HG02763 (cell line): ENCODE measurements around the gene PTPDC1.

ENCODE experiments used
- ATAC-seq: cut with Tn5 transposase; IDR thresholded peaks from one replicate; pipeline ENCODE4 v1.9.1; 2021; ENCODE audit warnings: mild to moderate bottlenecking, moderate library complexity; ENCODE audit not compliant: unreplicated experiment

Gene PTPDC1

DNA sequence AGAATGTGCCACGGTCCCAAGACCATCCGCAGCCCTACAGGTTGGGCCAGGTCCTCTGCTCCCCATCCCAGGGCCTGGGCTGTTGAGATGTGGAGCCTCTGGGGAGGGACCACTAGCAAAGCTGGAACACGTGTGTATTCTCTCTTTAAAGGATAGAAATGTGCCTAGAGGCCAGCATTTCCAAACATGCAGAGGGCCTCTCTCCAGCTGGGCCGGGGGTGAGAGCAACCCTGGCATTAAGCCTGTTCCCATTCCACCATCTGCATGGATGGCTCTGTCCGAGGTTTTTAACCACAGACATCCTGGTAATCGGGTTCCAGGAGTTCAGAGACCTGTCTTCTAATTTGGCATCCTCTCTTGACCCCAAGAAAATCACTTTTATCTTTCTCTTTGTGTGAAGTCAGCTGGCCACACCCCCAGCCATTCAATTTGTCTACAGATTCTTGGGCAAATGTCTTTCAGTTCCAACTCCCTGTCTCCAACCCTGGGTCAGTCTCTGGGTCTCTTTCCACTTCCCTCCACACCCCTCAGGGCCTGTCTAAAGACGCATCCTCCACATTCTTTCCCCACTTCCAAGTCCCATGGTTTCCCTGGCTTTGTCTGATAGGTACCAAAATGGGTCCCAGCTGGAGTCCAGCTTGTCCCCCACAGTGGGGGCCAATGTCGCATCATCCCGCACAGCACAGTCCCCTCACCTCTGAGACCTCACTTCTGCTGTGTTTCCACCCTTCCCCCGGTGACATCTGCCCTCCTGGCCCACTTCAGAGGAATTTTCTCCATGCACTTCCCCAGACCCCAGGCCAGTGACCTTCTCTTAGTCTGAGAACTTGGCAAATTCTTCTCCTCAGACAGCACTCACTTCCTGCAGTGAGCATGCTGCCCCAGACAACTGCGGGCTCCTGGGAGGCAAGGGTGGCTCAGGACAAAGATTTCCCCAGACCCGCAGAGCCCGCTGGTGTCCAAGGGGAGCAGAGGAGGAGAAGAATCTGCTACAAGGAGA lies 56.8 kb downstream of the PTPDC1 start:
- no peak for ATAC-seq

DNA sequence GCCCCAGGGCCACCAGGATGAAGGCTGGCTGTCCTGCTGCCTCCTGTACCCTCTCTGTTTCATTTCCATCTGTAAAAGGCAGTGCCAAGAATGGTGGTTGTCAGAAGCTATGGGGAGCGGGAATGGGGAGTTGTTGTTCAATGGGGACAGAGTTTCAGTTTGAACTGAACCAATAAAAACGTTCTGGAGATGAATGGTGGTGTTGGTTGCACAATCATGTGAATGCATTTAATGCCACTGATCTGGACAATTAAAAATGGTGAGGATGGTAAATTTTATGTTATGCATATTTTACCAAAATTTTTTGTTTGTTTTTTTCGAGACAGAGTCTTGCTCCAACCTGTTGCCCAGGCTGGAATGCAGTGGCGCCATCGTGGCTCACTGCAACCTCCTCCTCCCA lies 58.1 kb downstream of the PTPDC1 start:
- ATAC-seq, result no peak

DNA sequence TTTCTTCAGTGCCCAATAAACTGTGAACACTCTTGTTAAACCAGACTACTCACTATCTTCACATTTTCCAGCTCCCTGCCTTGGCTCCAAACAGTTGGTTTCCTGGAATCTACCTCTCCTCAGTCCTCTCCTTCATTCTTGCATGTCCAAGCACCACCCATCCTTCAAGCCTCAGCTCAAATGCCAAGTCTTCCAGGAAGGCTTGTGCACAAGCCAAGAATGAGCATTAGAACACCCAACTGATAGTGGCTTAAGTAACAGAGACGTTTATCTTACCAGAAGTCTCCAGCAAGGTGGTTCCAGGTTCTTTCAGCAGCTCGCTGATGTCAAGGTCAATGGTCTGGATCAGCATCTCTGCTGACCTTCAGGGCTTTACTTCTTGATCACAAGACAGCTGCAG lies 60.1 kb downstream of the PTPDC1 start:
- no peak for ATAC-seq

DNA sequence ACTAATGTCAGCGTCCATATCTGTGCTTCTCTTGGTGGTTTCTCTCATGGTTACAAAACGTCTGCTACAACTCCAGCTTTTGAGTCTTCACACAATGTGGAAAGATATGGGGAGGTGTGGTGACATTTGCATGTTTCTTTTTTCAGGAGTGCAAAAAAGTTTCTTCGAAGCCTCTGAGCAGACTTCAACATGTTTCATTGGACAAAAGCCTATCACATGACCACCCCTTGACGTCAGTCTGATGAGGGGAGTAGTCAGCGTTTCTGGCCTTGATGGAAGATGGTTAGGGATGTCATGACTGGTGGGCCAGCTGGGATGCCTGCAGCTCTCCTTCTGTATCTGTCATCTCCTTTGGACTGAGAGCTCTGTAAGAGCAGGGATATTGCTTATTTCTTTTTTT lies 61.4 kb downstream of the PTPDC1 start:
- no peak for ATAC-seq

DNA sequence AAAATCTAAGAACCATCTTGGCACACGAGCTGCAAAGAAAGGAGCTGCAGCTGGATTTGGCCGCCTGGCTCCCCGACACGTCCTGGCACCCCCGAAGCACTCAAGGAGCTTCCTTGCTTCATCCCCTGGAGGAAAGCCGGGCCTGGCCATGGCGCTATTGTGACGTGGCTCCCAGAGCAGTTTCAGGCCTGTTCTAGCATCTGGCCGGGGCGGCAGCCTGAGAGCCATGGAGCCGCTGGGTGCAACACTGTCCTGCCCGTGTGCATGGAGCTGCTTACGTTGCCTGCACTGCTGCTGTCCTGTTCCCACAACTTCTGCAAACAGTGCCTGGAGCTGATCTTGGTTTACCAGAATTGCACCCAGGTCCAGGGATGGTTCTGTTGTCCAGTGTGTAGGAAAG lies 63.5 kb downstream of the PTPDC1 start:
- ATAC-seq, result no peak

DNA sequence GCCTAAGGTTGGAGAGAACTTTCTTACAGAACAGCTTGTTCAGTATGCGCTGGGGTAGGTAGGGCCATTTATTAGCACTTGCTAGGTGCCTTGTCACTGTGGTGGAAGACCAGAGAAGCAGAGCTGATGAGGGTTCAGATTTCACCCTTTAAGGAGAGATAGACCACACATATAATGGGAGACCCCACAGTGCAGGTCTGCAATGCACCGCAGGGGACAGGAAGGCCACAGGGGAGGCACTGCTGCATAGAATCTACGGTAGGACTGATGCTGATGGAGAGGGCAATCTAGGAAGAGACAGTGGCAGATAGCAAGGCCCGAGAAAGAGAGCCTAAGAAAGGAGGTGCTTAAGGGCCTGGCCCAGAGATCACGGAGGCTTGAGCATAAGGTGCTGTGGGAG lies 64.2 kb downstream of the PTPDC1 start:
- no peak for ATAC-seq

DNA sequence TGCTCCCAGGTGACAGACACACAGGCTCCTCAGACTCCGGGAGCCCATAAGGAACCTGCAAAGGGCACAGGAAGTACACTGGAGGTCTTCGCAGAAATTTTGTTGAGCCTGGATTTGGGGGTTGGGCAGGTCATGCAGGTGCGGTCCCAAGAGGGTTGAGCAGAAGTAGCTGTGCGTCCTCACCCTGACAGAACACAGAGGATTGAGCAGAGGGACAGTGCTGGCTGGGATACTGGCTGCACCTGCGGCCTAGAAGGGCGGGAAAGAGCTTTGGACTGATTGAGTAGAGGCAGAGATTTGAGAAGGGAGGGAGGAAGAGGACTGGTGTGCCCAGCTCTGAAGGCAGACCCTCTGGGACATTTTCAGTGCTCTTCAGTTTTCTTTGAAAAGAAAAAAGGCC lies 65.4 kb downstream of the PTPDC1 start:
- no peak for ATAC-seq

DNA sequence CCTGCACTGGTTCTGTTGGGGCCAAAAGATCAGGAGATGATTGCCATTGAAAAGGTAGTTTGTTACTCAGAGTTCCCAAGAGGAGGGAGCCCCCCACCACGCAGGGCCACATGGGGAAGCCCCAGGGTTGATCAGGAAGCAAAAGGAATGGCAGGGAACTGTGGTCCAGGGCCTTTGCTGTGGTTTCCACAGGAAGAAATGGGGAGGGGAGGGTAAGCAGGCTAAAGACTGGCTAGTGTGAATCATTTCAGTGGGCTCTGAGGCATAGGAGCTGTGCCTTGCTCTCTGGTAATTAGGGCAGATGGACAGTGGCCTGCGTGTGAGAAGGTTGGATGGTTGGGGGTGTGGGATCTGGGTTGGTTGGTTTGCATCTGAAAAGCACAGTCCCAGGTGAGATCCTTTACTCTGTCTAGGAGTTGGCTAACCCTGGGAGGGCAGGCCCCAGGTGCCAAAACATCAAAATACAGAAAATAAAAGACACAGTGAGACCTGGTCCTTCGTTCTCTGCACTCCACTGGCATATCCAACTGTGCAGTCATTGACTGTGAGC lies 66.1 kb downstream of the PTPDC1 start:
- ATAC-seq, result no peak

DNA sequence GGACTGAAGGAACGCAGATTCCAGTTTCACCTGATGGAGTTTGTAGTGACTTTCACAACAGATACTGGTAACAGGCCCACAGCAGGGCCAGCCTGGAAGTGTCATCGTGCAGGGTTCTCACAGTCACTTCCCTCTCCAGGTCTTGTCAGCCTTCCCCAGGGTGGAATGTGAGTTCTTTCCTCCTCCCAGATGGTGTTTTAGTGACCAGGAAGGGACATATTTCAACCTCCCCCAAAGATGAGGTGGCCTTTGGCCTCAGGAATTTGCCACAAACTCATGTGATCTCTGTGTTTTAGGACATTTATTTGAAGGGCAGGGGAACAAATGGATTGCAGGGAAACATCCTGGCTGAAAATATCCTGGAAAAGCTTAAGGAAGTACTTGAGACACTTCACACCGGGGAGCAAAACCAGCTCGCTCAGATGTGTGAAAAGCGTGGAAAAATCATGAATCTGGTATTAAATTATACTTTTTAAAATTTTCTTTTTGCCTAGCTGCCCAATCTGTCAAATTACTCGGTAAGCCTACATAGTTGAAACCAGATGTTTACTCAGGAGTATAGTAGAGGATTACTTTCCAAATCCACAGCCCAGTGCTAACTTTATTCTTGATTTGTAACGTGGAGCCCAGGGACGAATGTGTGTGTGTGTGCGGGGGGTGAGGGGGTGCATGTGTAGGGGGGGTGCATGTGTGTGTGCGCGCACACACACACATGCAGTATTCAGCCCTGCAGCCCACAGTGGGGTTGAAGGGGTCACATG lies 66.8 kb downstream of the PTPDC1 start:
- ATAC-seq, result no peak

DNA sequence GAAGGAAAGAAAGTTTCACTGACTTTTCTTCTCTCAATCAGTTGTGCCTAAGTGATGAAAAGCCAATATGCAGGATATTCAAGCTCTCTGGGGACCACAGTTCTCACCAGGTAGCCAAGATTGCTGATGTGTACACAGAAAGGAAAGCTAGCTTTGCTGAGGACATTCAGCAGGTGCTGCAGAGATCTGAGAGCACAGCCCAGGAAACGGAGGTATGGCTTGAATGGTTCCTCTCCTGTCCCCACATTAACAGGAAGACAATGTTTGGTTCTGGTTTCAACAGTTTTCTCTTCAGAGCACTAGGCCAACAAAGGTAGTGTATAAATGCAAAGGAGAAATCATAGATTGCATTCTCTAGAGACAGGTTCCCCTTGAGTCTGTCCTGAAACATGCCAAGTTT lies 69.6 kb downstream of the PTPDC1 start:
- no peak for ATAC-seq

DNA sequence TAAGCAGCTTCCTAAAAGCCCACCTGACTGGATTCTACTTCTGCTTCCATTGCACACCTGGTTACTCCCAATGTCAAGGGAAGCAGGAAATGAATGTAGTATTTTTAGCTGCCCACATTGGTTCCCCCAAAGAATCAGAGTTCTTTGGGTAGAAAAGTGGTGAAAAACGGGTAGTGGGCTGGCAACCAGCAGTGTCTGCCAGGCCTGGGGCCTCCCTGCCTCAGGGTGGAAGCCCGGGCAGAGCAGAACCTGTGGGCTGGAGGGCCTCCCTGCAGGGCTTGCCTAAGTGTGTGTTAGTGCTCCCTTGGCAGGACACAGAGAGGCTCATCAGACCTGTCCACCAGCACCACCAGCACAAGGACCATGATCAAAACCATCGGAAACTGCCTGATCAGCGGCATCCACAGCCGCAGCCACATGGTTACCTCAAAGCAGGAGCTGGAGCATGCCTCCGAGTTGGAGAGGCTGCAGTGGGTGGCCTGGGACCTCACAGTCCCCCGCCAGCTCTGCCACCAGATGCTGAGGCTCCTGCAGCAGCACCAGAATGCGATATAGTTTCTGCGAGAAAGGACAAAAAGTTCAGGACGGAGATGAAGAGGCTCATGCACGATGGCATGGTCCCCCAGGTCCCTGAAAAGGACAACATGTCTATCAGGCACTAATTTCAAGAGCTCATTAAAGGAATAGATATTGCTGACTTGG lies 72.2 kb downstream of the PTPDC1 start:
- ATAC-seq, result no peak

DNA sequence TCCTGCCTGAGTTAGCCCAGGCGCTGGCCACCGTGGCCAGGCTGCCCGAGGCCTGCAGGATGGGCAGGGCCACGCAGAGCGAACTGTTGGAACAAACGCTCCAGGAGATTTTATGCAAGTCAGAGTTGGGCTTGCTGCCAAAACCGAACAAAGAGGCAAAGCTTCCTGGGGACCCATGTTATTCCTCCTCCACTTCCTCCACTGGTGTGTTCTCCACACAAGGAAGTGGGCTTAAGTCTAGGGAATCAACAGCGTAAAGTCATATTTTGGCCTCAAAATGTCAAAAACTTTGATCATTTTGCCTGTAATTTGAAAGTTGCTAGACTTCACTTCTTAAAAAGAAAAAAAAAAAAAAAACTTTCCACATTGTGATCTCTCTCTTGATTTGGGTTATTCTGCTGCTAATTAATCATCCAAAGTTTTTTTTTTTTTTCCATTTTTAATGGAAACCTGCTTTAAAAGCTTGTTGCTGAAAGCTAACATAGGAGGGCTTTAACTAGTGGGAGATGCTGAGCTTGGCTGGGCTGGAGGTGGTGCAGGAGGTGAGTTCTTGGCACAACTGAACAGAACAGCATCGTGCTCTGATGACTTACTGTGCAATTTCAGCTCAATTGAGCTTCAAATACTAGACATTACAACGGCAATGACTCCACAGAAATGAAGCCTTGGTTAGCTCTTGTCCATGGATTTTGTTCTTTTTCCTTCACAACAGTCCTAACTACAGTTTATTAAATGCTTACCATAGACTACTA lies 73.0 kb downstream of the PTPDC1 start:
- no peak for ATAC-seq
